ENCODE data around the gene OXCT2. TPM values are rescaled to one million over a fixed set of nuclear protein-coding genes. Genes with fewer than 3 reads are reported as not detected.
"Not testable (repeated sequence)": the region's sequence is repeated elsewhere in the genome, so short reads cannot be mapped to it uniquely, and the experiment has no call there.

OXCT2 gene
- polyA plus RNA-seq, 4 donors: 1.0 to 3.5 (median 3.0) TPM

GRCh38 chr1:39781349-39781715 lies 10.2 kb upstream of the OXCT2 start:
- H3K36me3 ChIP-seq (ENCODE audit: control insufficient read depth in 3 of 3, insufficient read depth in 2 of 3, low read depth in 1 of 3, low read length in 3 of 3): no peaks in the 10 kb centered on the region
- no peaks in the 10 kb centered on the region for H3K9me3 ChIP-seq (ENCODE audit: control insufficient read depth in 2 of 2, insufficient read depth in 1 of 2, low read depth in 1 of 2, low read length in 1 of 2)
- peaks cover 0 to 16% (median 2%) of the 10 kb centered on the region in 3 donors for H3K27me3 ChIP-seq (ENCODE audit: control insufficient read depth in 3 of 3, insufficient read depth in 3 of 3, low read length in 3 of 3)
- no peak overlapping the region for H3K4me3 ChIP-seq (ENCODE audit: low read depth in 1 of 3, low read length in 3 of 3)
- no peak overlapping the region for H3K27ac ChIP-seq (ENCODE audit: low read depth in 1 of 3, low read length in 2 of 3)
- DNase-seq (no peak), FAIRE-seq (no peak)
- WGBS, 3 donors: 85 to 91% (median 87%) methylated on average over 2 of the region's 2 CpGs
- no peaks in the 10 kb centered on the region for H3K4me1 ChIP-seq (ENCODE audit: control insufficient read depth in 3 of 3, insufficient read depth in 2 of 3, low read depth in 1 of 3, low read length in 2 of 3)

GRCh38 chr1:39779821-39780220 lies 8.7 kb upstream of the OXCT2 start:
- DNase-seq (no peak), FAIRE-seq (no peak)
- peaks cover 0 to 13% (median 2%) of the 10 kb centered on the region in 3 donors for H3K27me3 ChIP-seq (ENCODE audit: control insufficient read depth in 3 of 3, insufficient read depth in 3 of 3, low read length in 3 of 3)
- peaks cover 0 to 3% (median 0%) of the 10 kb centered on the region in 3 donors for H3K4me1 ChIP-seq (ENCODE audit: control insufficient read depth in 3 of 3, insufficient read depth in 2 of 3, low read depth in 1 of 3, low read length in 2 of 3)
- H3K27ac ChIP-seq (ENCODE audit: low read depth in 1 of 3, low read length in 2 of 3): no peak overlapping the region
- H3K4me3 ChIP-seq (ENCODE audit: low read depth in 1 of 3, low read length in 3 of 3): no peak overlapping the region
- 86 to 96% (median 91%) methylated on average over 5 of the region's 5 CpGs for whole genome bisulfite sequencing, 3 donors
- H3K36me3 ChIP-seq (ENCODE audit: control insufficient read depth in 3 of 3, insufficient read depth in 2 of 3, low read depth in 1 of 3, low read length in 3 of 3): no peaks in the 10 kb centered on the region
- no peaks in the 10 kb centered on the region for H3K9me3 ChIP-seq (ENCODE audit: control insufficient read depth in 2 of 2, insufficient read depth in 1 of 2, low read depth in 1 of 2, low read length in 1 of 2)

- no peak for DNase-seq
- no peak for FAIRE-seq
- 79 to 94% (median 90%) methylated on average over 5 to 7 of the region's 7 CpGs for WGBS, 3 donors
These were observed 8.0 kb upstream of the OXCT2 start for GRCh38 chr1:39779137-39779536.

GRCh38 chr1:39778463-39779099 lies 7.4 kb upstream of the OXCT2 start:
- FAIRE-seq; H3K4me1 ChIP-seq (ENCODE audit: control insufficient read depth in 3 of 3, insufficient read depth in 2 of 3, low read depth in 1 of 3, low read length in 2 of 3); H3K4me3 ChIP-seq (ENCODE audit: low read depth in 1 of 3, low read length in 3 of 3); H3K9me3 ChIP-seq (ENCODE audit: control insufficient read depth in 2 of 2, insufficient read depth in 1 of 2, low read depth in 1 of 2, low read length in 1 of 2); DNase-seq; H3K27ac ChIP-seq (ENCODE audit: low read depth in 1 of 3, low read length in 2 of 3); H3K36me3 ChIP-seq (ENCODE audit: control insufficient read depth in 3 of 3, insufficient read depth in 2 of 3, low read depth in 1 of 3, low read length in 3 of 3): not testable (repeated sequence)
- peaks cover 0 to 12% (median 2%) of the 10 kb centered on the region in 3 donors for H3K27me3 ChIP-seq (ENCODE audit: control insufficient read depth in 3 of 3, insufficient read depth in 3 of 3, low read length in 3 of 3)
- WGBS, 3 donors: 78 to 93% (median 87%) methylated on average over 10 to 12 of the region's 12 CpGs

More at GRCh38 chr1:39779137-39779536, 8.0 kb upstream of the OXCT2 start:
- H3K4me1 ChIP-seq (ENCODE audit: control insufficient read depth in 3 of 3, insufficient read depth in 2 of 3, low read depth in 1 of 3, low read length in 2 of 3): peaks cover 0 to 3% (median 0%) of the 10 kb centered on the region in 3 donors
- H3K27me3 ChIP-seq (ENCODE audit: control insufficient read depth in 3 of 3, insufficient read depth in 3 of 3, low read length in 3 of 3): peaks cover 0 to 13% (median 2%) of the 10 kb centered on the region in 3 donors
- H3K9me3 ChIP-seq (ENCODE audit: control insufficient read depth in 2 of 2, insufficient read depth in 1 of 2, low read depth in 1 of 2, low read length in 1 of 2): no peaks in the 10 kb centered on the region
- no peak overlapping the region for H3K4me3 ChIP-seq (ENCODE audit: low read depth in 1 of 3, low read length in 3 of 3)
- H3K36me3 ChIP-seq (ENCODE audit: control insufficient read depth in 3 of 3, insufficient read depth in 2 of 3, low read depth in 1 of 3, low read length in 3 of 3): no peaks in the 10 kb centered on the region
- no peak overlapping the region for H3K27ac ChIP-seq (ENCODE audit: low read depth in 1 of 3, low read length in 2 of 3)

GRCh38 chr1:39777896-39778295 lies 6.7 kb upstream of the OXCT2 start:
- WGBS, 3 donors: 94 to 99% (median 94%) methylated on average over 6 to 17 of the region's 17 CpGs
- H3K27ac ChIP-seq (ENCODE audit: low read depth in 1 of 3, low read length in 2 of 3); H3K4me1 ChIP-seq (ENCODE audit: control insufficient read depth in 3 of 3, insufficient read depth in 2 of 3, low read depth in 1 of 3, low read length in 2 of 3); FAIRE-seq; H3K36me3 ChIP-seq (ENCODE audit: control insufficient read depth in 3 of 3, insufficient read depth in 2 of 3, low read depth in 1 of 3, low read length in 3 of 3); H3K27me3 ChIP-seq (ENCODE audit: control insufficient read depth in 3 of 3, insufficient read depth in 3 of 3, low read length in 3 of 3); H3K4me3 ChIP-seq (ENCODE audit: low read depth in 1 of 3, low read length in 3 of 3); DNase-seq; H3K9me3 ChIP-seq (ENCODE audit: control insufficient read depth in 2 of 2, insufficient read depth in 1 of 2, low read depth in 1 of 2, low read length in 1 of 2): not testable (repeated sequence)

GRCh38 chr1:39777306-39777705 lies 6.2 kb upstream of the OXCT2 start:
- 82 to 88% (median 83%) methylated on average over 4 of the region's 4 CpGs for WGBS, 3 donors
- Histone ChIP-seq H3K27ac (ENCODE audit: low read depth in 1 of 3, low read length in 2 of 3) (no peak overlapping the region), H3K4me3 (ENCODE audit: low read depth in 1 of 3, low read length in 3 of 3) (no peak overlapping the region), H3K36me3 (ENCODE audit: control insufficient read depth in 3 of 3, insufficient read depth in 2 of 3, low read depth in 1 of 3, low read length in 3 of 3) (no peaks in the 10 kb centered on the region), H3K4me1 (ENCODE audit: control insufficient read depth in 3 of 3, insufficient read depth in 2 of 3, low read depth in 1 of 3, low read length in 2 of 3) (peaks cover 0 to 3% (median 0%) of the 10 kb centered on the region in 3 donors), H3K27me3 (ENCODE audit: control insufficient read depth in 3 of 3, insufficient read depth in 3 of 3, low read length in 3 of 3) (peaks cover 0 to 8% (median 2%) of the 10 kb centered on the region in 3 donors), H3K9me3 (ENCODE audit: control insufficient read depth in 2 of 2, insufficient read depth in 1 of 2, low read depth in 1 of 2, low read length in 1 of 2) (no peaks in the 10 kb centered on the region)
- DNase-seq (no peak), FAIRE-seq (no peak)

- FAIRE-seq (no peak), DNase-seq (no peak)
- H3K9me3 ChIP-seq (ENCODE audit: control insufficient read depth in 2 of 2, insufficient read depth in 1 of 2, low read depth in 1 of 2, low read length in 1 of 2): no peaks in the 10 kb centered on the region
- no peak overlapping the region for H3K4me3 ChIP-seq (ENCODE audit: low read depth in 1 of 3, low read length in 3 of 3)
- no peaks in the 10 kb centered on the region for H3K36me3 ChIP-seq (ENCODE audit: control insufficient read depth in 3 of 3, insufficient read depth in 2 of 3, low read depth in 1 of 3, low read length in 3 of 3)
- peaks cover 0 to 3% (median 0%) of the 10 kb centered on the region in 3 donors for H3K4me1 ChIP-seq (ENCODE audit: control insufficient read depth in 3 of 3, insufficient read depth in 2 of 3, low read depth in 1 of 3, low read length in 2 of 3)
- H3K27ac ChIP-seq (ENCODE audit: low read depth in 1 of 3, low read length in 2 of 3): no peak overlapping the region
- H3K27me3 ChIP-seq (ENCODE audit: control insufficient read depth in 3 of 3, insufficient read depth in 3 of 3, low read length in 3 of 3): peaks cover 0 to 8% (median 2%) of the 10 kb centered on the region in 3 donors
- WGBS, 3 donors: 79 to 90% (median 84%) methylated on average over 4 of the region's 4 CpGs
These were observed 5.7 kb upstream of the OXCT2 start for GRCh38 chr1:39776886-39777285.

GRCh38 chr1:39776400-39776713 lies 5.2 kb upstream of the OXCT2 start:
- Histone ChIP-seq H3K4me1 (ENCODE audit: control insufficient read depth in 3 of 3, insufficient read depth in 2 of 3, low read depth in 1 of 3, low read length in 2 of 3) (peaks cover 0 to 3% (median 0%) of the 10 kb centered on the region in 3 donors), H3K36me3 (ENCODE audit: control insufficient read depth in 3 of 3, insufficient read depth in 2 of 3, low read depth in 1 of 3, low read length in 3 of 3) (no peaks in the 10 kb centered on the region), H3K27me3 (ENCODE audit: control insufficient read depth in 3 of 3, insufficient read depth in 3 of 3, low read length in 3 of 3) (peaks cover 0 to 8% (median 2%) of the 10 kb centered on the region in 3 donors), H3K27ac (ENCODE audit: low read depth in 1 of 3, low read length in 2 of 3) (no peak overlapping the region), H3K4me3 (ENCODE audit: low read depth in 1 of 3, low read length in 3 of 3) (no peak overlapping the region), H3K9me3 (ENCODE audit: control insufficient read depth in 2 of 2, insufficient read depth in 1 of 2, low read depth in 1 of 2, low read length in 1 of 2) (no peaks in the 10 kb centered on the region)
- WGBS, 3 donors: 53 to 77% (median 76%) methylated on average over 12 of the region's 12 CpGs
- DNase-seq (no peak), FAIRE-seq (no peak)

Data from small intestine (tissue), 7 donors.